Measurements from ENCODE around the gene WDR54. TPM values are rescaled to one million over a fixed set of nuclear protein-coding genes. Genes with fewer than 3 reads are reported as not detected.

WDR54 gene
- 38.6 and 76.1 TPM in 2 replicates for total RNA-seq

GRCh38 chr2:74421221-74421870 is at the start of gene WDR54, which contains the start of gene C2orf81:
WDR54 (plus strand) TSS chr2:74421730; CDS start chr2:74422154, 424 bp downstream.
C2orf81 (minus strand) TSS chr2:74421619; CDS start chr2:74421560, 59 bp downstream.

DNA sequence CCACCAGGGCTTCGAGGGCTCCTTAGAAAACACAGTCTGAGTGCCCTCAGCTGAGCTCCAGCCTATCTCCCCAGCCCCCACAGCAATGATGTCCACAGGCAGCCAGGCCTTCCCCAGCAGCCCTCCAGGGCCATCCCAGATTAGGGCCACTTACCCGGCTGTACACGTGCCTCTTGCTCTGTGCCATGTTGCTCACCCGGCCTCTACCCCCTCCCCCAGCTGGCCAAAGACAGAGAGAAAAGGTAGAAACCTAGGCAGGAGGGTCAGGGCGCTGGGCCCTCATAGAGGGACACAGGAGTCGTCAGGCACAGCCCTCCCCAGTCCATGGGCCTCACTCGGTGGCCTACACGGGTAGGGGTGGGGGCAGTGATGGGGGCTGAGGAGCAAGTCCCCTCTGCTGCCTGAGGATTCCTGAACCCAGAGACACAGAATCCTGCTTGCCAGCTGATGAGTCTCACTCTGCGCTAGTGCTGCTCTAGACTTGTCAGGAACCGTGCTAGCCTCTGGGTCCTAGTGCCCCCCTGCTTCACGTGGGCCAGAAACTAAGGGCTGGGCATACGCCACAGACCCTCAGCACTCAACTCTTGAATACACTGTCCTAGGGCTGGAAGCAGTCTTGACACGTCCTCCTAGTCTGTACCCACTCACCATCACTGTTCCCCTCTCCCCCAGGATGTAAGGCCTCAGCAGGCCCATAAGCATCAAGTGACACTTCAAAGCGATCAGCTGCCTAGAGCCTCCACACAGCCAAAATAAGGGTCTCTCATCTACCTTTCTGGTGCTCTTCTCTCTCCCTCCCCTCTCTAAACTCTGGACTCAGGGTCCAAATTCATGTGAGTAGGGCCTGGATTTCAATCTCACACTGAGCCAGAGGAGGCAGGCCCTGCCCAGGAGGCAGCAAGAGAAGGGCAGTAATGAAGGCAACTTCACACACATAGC is 41.4 kb upstream of the WDR54 start, which contains the start of gene DCTN1:
TSS of gene DCTN1 (minus strand) at position 461 of the 939 bp plus-strand sequence. CDS start at position 187, 274 bp downstream.

GRCh38 chr2:74441690-74442482 is 20.4 kb downstream of the WDR54 start, which contains the start of gene RTKN:
RTKN (minus strand) TSS chr2:74441937; CDS start chr2:74441816, 121 bp downstream.

GRCh38 chr2:74454654-74455511 is 33.4 kb downstream of the WDR54 start, which contains the start of gene INO80B:
INO80B (plus strand) TSS chr2:74455087; CDS start chr2:74455117, 30 bp downstream.

GRCh38 chr2:74458132-74458937 is 36.8 kb downstream of the WDR54 start, which contains the start of gene WBP1:
WBP1 (plus strand) TSS chr2:74458438; CDS start chr2:74458603, 165 bp downstream.

DNA sequence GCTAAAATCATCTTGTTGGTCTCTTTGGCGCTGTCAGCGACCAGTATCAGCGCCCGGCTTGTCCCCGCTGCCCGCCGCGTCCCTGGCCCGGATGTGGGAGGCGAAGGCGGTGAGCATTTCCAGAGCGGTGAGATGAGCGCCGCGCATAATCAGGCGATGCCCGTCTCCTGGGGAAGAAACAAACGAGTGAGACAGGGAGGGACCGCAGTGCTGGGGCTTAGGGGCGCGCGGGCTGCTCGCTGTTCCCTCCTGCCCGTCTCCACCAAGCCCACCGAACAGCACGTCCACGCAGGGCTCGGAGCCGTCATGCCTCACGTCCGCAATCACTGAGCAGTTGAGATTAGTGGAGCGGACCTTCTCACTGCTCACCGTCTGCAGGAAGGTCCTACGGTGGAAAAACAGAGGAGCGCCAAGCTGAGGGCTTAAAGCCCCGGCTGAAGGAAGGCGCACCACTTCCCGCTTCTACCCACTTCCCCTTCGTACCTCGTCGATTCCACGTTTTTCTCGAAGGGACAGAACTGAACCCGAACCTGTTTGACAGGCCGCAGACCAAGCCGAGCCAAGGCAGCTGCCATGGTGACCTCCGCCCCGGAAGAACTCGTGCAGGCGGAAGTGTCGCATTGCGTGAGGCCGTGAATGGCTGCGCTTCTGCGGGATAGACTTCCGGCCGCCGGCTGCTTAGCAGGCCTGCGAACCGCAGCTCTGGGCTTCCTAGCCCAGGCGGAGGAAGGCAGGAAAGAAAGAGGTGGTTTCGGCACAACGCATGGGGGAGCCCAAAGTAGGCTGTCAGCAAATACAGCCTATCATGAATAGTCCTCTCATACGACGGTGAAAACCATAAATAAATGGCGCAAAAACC is 50.8 kb downstream of the WDR54 start, which contains the start of gene MRPL53:
TSS of gene MRPL53 (minus strand) at position 595 of the 859 bp plus-strand sequence. CDS start at position 575, 20 bp downstream.

Other genes with a start within 250 kb of the WDR54 start
- gene MOB1A, start 242.9 kb upstream of the WDR54 start, total RNA-seq = 90.3 and 108 TPM in 2 replicates
- gene MTHFD2, start 223.1 kb upstream of the WDR54 start, total RNA-seq = 147 and 170 TPM in 2 replicates
- under 0.01 TPM in 1 of 2 replicates, not detected in the other for gene SLC4A5, start 78.3 kb upstream of the WDR54 start, total RNA-seq
- gene DCTN1, start 41.4 kb upstream of the WDR54 start, total RNA-seq = 202 and 203 TPM in 2 replicates
- 0.58 and 1.1 TPM in 2 replicates for gene C2orf81, start 111 bp upstream of the WDR54 start, total RNA-seq
- gene RTKN, start 20.2 kb downstream of the WDR54 start, total RNA-seq = 10.2 and 13.5 TPM in 2 replicates
- gene INO80B, start 33.4 kb downstream of the WDR54 start, total RNA-seq = 7.1 and 16.3 TPM in 2 replicates
- 39.1 and 58.9 TPM in 2 replicates for gene WBP1, start 36.7 kb downstream of the WDR54 start, total RNA-seq
- 65.7 and 82.4 TPM in 2 replicates for gene MOGS, start 43.7 kb downstream of the WDR54 start, total RNA-seq
- gene MRPL53, start 51.0 kb downstream of the WDR54 start, total RNA-seq = 37.5 and 47.0 TPM in 2 replicates
- 18.0 and 22.3 TPM in 2 replicates for gene CCDC142, start 61.3 kb downstream of the WDR54 start, total RNA-seq
- 10.7 and 14.6 TPM in 2 replicates for gene TTC31, start 61.4 kb downstream of the WDR54 start, total RNA-seq
- 2.1 and 2.8 TPM in 2 replicates for gene LBX2, start 77.9 kb downstream of the WDR54 start, total RNA-seq
- 20.3 and 25.9 TPM in 2 replicates for gene PCGF1, start 86.0 kb downstream of the WDR54 start, total RNA-seq
- under 0.01 TPM in 1 of 2 replicates, not detected in the other for gene TLX2, start 92.7 kb downstream of the WDR54 start, total RNA-seq
- gene DQX1, start 104.5 kb downstream of the WDR54 start, total RNA-seq = not detected in 2 replicates
- gene AUP1, start 108.0 kb downstream of the WDR54 start, total RNA-seq = 104 and 110 TPM in 2 replicates
- gene HTRA2, start 108.2 kb downstream of the WDR54 start, total RNA-seq = 44.8 and 51.2 TPM in 2 replicates
- gene LOXL3, start 132.2 kb downstream of the WDR54 start, total RNA-seq = 147 and 384 TPM in 2 replicates
- gene DOK1, start 133.0 kb downstream of the WDR54 start, total RNA-seq = 74.6 and 108 TPM in 2 replicates
- gene M1AP, start 226.6 kb downstream of the WDR54 start, total RNA-seq = under 0.01 and 0.19 TPM in 2 replicates
- 8.1 and 12.4 TPM in 2 replicates for gene SEMA4F, start 232.5 kb downstream of the WDR54 start, total RNA-seq

Measured in regular cardiac myocyte (primary cell).